Fibroblast of villous mesenchyme (primary cell): ENCODE data around the gene ANK3. TPM values are rescaled to one million over a fixed set of nuclear protein-coding genes. Genes with fewer than 3 reads are reported as not detected.
"Not testable (repeated sequence)": the region's sequence is repeated elsewhere in the genome, so short reads cannot be mapped to it uniquely, and the experiment has no call there.

Experiments used
- DNase-seq: peaks from one replicate; pipeline ENCODE4 v3.0.0-alpha.2; 2010; ENCODE audit warnings: low read depth
- H3K4me3 ChIP-seq: 2 replicates; pipeline ENCODE4 v1.5.1; 2011; ENCODE audit warnings: low read depth, mild to moderate bottlenecking, low read length
- total RNA-seq: library from RNA; depleted of rRNA; stranded (reverse); fragments of >200 nt; gene quantifications from 2 replicates; pipeline ENCODE4 v1.2.3, GENCODE V29; 2012
- TF ChIP-seq, protein P1 (sequence below): IDR thresholded peaks from 2 replicates; pipeline ENCODE4 v1.5.1; 2012; ENCODE audit warnings: low read depth, mild to moderate bottlenecking, low read length; ENCODE audit not compliant: insufficient read depth

ANK3 gene
- total RNA-seq, 1 donor = 1.3 TPM

DNA sequence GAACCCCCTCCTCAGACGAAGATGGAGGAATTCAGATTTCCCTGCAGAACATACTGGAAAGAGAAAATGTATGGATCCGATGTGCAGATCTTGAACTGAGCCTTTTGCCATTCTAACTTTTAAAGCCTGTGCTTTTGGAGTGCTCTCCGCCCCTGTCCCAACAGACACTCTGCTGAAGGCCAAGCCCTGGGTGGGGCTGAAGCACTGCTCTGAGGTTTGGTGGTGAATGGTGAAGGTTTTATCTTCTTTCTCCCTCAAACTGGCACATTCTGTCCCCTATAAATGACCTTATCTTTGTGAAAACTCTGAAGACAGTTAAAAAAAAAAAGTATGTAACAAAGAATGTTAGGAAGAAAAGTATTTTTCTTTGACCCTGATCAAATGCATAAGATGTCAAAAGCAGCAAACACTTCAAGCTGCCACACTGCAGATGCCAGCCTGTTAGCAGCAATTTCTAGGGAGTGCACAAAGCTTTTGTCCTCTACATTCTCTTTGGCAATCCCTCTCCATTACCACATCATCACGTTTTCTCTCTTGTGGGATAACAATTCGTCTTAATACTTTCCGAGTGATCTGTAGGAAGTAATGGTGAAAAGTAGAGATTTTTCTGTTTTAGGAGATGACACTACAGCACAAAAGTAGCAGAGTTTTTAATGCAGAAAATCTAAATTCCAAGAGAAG is 346.0 kb downstream of the ANK3 start:
- DNase-seq = peak; percentile 54

DNA sequence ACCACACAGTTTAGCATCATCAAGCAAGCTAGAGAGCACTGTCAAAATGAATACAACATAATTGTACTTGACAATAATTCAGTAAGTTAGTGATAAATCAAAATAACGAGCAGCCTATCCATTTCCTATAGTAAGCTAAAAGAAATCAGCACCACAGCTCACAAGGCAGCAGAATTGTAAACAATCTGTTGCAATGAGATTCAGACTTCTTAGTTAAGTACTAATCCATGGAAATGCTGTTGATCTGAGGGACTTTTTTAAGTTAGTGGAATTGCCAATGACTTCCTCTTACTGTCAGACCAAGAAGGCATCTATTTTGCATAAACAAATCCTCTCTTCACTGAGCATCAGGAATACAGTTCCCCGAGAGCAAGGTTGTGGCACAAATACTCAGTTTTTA is 346.8 kb downstream of the ANK3 start:
- peak; percentile 75 for DNase-seq
- H3K4me3 ChIP-seq = no peak overlapping the region
- TF ChIP-seq, protein P1, sequence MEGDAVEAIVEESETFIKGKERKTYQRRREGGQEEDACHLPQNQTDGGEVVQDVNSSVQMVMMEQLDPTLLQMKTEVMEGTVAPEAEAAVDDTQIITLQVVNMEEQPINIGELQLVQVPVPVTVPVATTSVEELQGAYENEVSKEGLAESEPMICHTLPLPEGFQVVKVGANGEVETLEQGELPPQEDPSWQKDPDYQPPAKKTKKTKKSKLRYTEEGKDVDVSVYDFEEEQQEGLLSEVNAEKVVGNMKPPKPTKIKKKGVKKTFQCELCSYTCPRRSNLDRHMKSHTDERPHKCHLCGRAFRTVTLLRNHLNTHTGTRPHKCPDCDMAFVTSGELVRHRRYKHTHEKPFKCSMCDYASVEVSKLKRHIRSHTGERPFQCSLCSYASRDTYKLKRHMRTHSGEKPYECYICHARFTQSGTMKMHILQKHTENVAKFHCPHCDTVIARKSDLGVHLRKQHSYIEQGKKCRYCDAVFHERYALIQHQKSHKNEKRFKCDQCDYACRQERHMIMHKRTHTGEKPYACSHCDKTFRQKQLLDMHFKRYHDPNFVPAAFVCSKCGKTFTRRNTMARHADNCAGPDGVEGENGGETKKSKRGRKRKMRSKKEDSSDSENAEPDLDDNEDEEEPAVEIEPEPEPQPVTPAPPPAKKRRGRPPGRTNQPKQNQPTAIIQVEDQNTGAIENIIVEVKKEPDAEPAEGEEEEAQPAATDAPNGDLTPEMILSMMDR = no peak

More for the DNA sequence above, 346.0 kb downstream of the ANK3 start:
- TF ChIP-seq, protein P1 = no peak
- no peak overlapping the region for H3K4me3 ChIP-seq

DNA sequence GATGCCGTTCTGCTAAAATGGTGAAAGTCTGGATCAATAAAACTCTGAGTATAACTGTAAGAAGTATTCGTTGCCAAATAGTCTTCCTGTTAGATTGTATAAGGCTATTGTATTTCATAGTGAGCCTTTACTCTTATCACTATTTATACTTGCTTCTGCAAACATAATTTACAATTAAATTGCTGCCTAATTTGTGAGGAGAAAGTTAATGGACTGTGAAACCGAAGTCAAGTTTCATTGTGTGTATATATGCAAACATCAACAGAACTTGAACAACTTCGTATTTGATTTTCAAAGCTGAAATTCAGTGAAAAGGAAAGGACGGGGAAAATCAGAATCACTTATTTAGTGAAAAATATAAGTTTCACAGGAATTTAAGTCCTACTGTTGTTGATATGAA is 347.4 kb downstream of the ANK3 start:
- no peak overlapping the region for H3K4me3 ChIP-seq
- DNase-seq = no peak
- TF ChIP-seq, protein P1 = no peak

DNA sequence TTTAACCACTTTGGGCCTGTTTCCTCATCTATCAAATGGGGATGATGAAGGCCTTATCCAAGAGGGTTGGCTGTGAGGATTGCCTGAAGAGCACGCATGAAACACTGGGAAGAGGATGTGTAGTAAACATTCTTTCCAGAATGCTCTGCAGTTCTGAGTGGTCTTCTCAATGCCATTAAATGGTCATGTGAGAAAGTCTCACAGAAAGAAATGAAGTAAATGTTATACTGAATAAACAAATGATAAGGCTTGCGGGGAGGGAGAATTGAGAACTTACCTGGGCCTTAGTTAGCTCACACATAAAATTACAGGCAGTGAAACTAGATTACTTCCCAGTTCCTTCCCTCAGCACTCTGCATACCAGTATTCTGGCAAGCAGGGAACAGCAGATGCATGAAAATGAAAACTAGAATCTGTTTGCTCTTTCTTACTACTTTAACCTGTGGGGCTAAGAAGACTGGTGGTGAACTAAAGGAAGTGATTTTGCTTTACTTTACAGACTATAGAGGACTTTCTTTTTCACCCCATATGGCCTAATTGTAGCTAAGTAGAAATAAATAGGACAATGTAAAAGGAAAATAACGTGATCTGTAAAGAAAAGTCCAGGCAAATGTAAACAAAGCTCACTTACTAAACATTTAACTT is 348.1 kb downstream of the ANK3 start:
- TF ChIP-seq, protein P1 = no peak
- H3K4me3 ChIP-seq = no peak overlapping the region
- DNase-seq = peak; percentile 87

DNA sequence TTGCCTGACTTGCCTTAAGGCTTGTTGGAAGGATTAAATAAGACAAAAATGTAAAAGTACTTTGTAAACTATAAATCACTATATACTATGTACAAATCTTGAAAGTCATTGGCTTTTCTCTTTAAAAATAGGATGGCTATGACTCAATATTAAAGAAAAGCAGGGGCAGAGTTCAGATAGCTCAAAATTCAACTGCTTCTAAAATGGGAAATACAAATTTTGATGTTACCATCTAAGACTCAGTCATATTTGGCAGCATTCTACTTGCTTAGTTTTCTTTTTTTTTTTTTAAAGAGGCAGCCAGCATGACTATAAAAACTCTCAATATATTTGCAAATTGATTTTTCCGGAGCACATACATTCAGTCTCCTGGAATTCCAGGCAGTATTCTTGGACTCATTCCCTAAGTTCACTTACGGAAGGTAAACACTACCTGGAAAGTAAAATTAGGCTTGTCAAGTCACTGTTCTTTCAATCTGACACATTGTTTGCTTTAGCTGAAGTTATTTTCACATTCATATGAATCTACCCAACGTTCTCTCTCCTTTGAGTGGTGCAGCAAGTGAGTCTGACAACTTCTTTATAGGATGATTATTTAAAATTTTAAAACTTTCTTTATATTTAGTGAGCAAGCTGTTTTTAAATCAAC is 349.5 kb downstream of the ANK3 start:
- DNase-seq = no peak
- no peak overlapping the region for H3K4me3 ChIP-seq
- TF ChIP-seq, protein P1 = no peak

DNA sequence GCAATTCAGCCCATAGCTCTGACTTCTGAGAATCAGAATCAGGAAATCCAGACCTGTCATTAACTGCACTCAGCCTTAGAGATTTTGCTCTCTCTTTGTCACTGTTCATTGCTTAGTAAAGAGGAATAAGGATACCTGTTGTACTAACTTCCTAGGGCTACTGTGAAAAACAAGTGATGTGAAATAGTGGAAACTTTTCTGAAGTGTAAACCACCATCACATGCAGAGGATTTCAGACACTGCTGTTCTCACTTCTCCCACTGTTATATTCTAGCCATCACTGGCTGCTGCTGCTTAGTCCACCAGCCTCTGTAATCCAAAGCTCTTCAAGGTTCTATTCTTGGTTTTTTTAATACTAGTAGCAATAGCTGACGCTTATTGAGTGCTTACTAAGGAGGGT is 353.7 kb downstream of the ANK3 start:
- TF ChIP-seq, protein P1 = no peak
- no peak for DNase-seq
- H3K4me3 ChIP-seq = no peak overlapping the region

DNA sequence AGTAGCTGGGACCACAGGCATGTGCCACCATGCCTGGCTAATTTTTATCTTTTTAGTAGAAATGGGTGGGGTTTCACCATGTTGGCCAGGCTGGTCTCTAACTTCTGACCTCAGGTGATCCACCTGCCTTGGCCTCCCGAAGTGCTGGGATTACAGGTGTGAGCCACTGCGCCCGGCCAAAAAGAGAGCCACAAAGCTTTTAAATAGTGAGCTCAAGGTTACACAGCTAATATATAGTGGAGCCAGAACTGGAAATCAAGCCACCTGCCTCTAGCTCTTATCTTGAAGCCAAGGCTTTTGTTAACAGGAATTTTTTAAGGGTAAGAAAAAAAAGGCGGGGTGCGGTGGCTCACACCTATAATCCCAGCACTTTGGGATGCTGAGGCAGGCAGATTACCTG is 354.3 kb downstream of the ANK3 start:
- H3K4me3 ChIP-seq, DNase-seq: not testable (repeated sequence)
